Vagina (tissue), 2 donors: Measurements from ENCODE around the gene BPIFA3. TPM values are rescaled to one million over a fixed set of nuclear protein-coding genes. Genes with fewer than 3 reads are reported as not detected.

ENCODE experiments used
- DNase-seq, 2 donors: peaks; one replicate each; pipeline ENCODE4 v3.0.0-alpha.2; 2017; ENCODE audit errors: extremely low spot score in 2 of 2
- H3K27ac ChIP-seq: fragments of 200-600 bp; sonication (generic); one replicate; pipeline ENCODE4 v1.5.1; 2019
- H3K27me3 ChIP-seq: fragments of 200-600 bp; sonication (generic); one replicate; pipeline ENCODE4 v1.5.1; 2019
- H3K36me3 ChIP-seq, 2 donors: fragments of 200-600 bp; sonication (generic); one replicate each; pipeline ENCODE4 v1.5.1; 2017 to 2019
- H3K4me1 ChIP-seq: fragments of 200-600 bp; sonication (generic); one replicate; pipeline ENCODE4 v1.5.1; 2019
- H3K4me3 ChIP-seq, 2 donors: fragments of 200-600 bp; sonication (generic); 1 replicate in 1 of 2; 2 replicates in 1 of 2; pipeline ENCODE4 v1.5.1; 2016 to 2019
- H3K9me3 ChIP-seq: fragments of 200-600 bp; sonication (generic); one replicate; pipeline ENCODE4 v1.5.1; 2019
- CTCF ChIP-seq, 3 experiments: fragments of 450-650 bp in 2 of 3; fragments of 200-600 bp in 1 of 3; sonication (generic) in 1 of 3; IDR thresholded peaks; one replicate each; pipeline ENCODE4 v1.5.1; 2017 to 2019; ENCODE audit warnings: antibody characterized with exemption in 3 of 3, mild to moderate bottlenecking in 2 of 3, moderate library complexity in 2 of 3
- POLR2A ChIP-seq, 2 donors: fragments of 450-650 bp; IDR thresholded peaks; one replicate each; pipeline ENCODE4 v1.6.1; 2017; ENCODE audit warnings: antibody characterized with exemption in 2 of 2, mild to moderate bottlenecking in 2 of 2, moderate library complexity in 2 of 2
- POLR2AphosphoS5 ChIP-seq, 2 donors: sonication (generic); formaldehyde crosslinking; IDR thresholded peaks; one replicate each; pipeline ENCODE4 v1.9.0; 2017; ENCODE audit warnings: antibody characterized with exemption in 2 of 2, mild to moderate bottlenecking in 2 of 2, low read depth in 1 of 2; ENCODE audit not compliant: insufficient read depth in 1 of 2
- intact Hi-C: fragments of 100-400 bp; cut with DNase I; formaldehyde crosslinking; loops from one replicate; pipeline ENCODE4 v1.15.1; 2023
- total RNA-seq: library from RNA; depleted of rRNA; stranded (reverse); fragments of >200 nt; gene quantifications from one replicate; pipeline ENCODE4 v1.2.3, GENCODE V29; 2016

Gene BPIFA3
- total RNA-seq, 1 donor from 2014 or later = not detected

DNA sequence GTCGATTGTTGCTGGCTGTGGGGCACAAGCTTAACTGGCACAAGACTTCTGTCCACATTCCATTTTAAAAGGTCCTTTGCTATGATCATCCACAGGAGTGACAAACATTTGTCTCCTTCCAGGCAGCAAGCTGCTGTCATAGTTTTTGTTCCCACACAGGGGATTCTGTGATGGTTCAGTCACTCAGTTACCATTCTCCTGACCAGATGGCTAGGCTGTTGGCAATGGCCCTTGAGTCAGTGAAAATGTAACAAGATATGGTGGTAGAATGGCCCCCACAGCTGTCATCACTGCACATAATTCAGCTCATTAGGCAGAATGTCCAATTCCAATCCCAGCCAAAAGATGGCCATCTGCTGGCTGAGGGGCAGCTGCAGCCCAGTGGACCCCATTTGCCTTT lies 32.3 kb downstream of the BPIFA3 start:
- TF ChIP-seq CTCF (IDR thresholded peaks at IDR 0.05) (no peak), POLR2A (IDR thresholded peaks at IDR 0.05) (no peak), POLR2AphosphoS5 (IDR thresholded peaks at IDR 0.05; ENCODE audit: insufficient read depth in 1 of 2, low read depth in 1 of 2) (no peak)
- no peaks in the 10 kb centered on the region for H3K36me3 ChIP-seq

GRCh38 chr20:33250666-33251065 lies 33.5 kb downstream of the BPIFA3 start:
- no peak for TF ChIP-seq POLR2AphosphoS5 (IDR thresholded peaks at IDR 0.05; ENCODE audit: insufficient read depth in 1 of 2, low read depth in 1 of 2)
- no peak for TF ChIP-seq POLR2A (IDR thresholded peaks at IDR 0.05)
- TF ChIP-seq CTCF (IDR thresholded peaks at IDR 0.05) = no peak
- DNase-seq = no peak
- no peaks in the 10 kb centered on the region for H3K9me3 ChIP-seq
- H3K27me3 ChIP-seq = no peaks in the 10 kb centered on the region
- no peak overlapping the region for H3K4me3 ChIP-seq
- intact Hi-C loops = no loop called here
- no peak overlapping the region for H3K27ac ChIP-seq
- no peaks in the 10 kb centered on the region for H3K4me1 ChIP-seq
- H3K36me3 ChIP-seq = no peaks in the 10 kb centered on the region

More for the DNA sequence above, 32.3 kb downstream of the BPIFA3 start:
- Histone ChIP-seq H3K9me3 (no peaks in the 10 kb centered on the region), H3K27me3 (no peaks in the 10 kb centered on the region), H3K4me3 (no peak overlapping the region), H3K4me1 (no peaks in the 10 kb centered on the region), H3K27ac (no peak overlapping the region)
- DNase-seq = no peak
- intact Hi-C loops = no loop called here

DNA sequence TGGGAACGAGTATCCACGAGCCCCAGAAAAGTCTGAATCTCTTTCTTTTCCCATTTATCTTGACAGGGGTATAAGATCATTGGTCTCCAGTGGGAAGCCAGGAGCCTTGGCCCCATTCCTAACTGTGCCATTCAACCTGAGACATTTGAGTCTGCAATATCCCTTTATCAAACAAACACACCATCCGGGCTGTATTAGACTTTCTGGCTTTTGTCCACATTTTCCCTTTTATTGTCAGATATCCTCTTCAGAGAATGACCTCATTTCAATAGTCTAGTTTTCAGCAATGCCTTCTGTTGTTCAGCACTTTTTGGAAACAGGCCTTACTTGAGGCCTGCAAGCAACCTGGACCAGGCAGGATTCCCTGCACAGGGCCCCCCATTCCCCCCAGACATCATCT lies 34.3 kb downstream of the BPIFA3 start:
- intact Hi-C loops = no loop called here
- Histone ChIP-seq H3K9me3 (no peaks in the 10 kb centered on the region), H3K27me3 (no peaks in the 10 kb centered on the region), H3K4me1 (no peaks in the 10 kb centered on the region), H3K27ac (no peak overlapping the region), H3K4me3 (no peak overlapping the region), H3K36me3 (no peaks in the 10 kb centered on the region)
- DNase-seq = no peak
- TF ChIP-seq POLR2AphosphoS5 (IDR thresholded peaks at IDR 0.05; ENCODE audit: insufficient read depth in 1 of 2, low read depth in 1 of 2) (no peak), POLR2A (IDR thresholded peaks at IDR 0.05) (no peak), CTCF (IDR thresholded peaks at IDR 0.05) (no peak)

DNA sequence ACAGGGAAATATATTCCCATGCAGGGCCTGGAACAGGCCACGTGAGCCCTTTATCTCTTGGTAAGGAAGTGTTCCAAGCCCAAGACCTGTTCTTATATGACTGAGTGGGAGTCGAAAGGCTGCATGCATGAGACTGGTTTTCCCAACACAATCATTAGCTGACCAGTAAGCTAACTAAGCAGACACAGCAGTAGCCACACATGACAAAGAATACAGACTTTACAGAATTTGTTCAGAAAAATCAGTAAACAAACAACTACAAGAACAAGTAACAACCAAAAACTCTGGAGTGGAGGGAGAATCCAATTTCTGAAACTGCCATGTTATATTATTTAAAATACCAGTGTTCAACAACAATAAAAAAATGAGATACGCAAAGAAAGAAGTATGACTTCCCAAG lies 35.3 kb downstream of the BPIFA3 start:
- no peak overlapping the region for H3K27ac ChIP-seq
- no peaks in the 10 kb centered on the region for H3K27me3 ChIP-seq
- H3K4me1 ChIP-seq = no peaks in the 10 kb centered on the region
- H3K4me3 ChIP-seq = no peak overlapping the region
- no peak for DNase-seq
- H3K9me3 ChIP-seq = no peaks in the 10 kb centered on the region
- no peaks in the 10 kb centered on the region for H3K36me3 ChIP-seq
- TF ChIP-seq CTCF (IDR thresholded peaks at IDR 0.05) (no peak), POLR2AphosphoS5 (IDR thresholded peaks at IDR 0.05; ENCODE audit: insufficient read depth in 1 of 2, low read depth in 1 of 2) (no peak), POLR2A (IDR thresholded peaks at IDR 0.05) (no peak)
- intact Hi-C loops = no loop called here

DNA sequence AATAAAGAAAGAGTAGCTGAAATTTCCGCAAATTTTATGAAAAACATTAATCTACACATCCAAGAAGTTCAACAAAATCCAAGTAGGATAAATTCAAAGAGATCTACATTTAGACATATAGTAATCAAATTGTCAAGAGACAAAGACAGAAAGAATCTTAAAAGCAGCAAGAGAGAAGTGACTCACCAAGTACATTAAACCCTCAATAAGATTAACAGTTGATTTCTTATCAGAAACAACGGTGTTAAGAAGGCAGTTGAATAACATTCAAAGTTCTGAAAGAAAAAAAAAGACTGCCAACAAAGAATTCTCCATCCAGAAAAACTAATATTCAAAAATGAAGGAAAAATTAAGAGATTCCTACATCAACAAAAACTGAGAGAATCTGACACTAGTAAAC lies 37.9 kb downstream of the BPIFA3 start:
- H3K27ac ChIP-seq = no peak overlapping the region
- DNase-seq = no peak
- intact Hi-C loops = no loop called here
- no peaks in the 10 kb centered on the region for H3K4me1 ChIP-seq
- no peak for TF ChIP-seq CTCF (IDR thresholded peaks at IDR 0.05)
- no peak for TF ChIP-seq POLR2A (IDR thresholded peaks at IDR 0.05)
- no peak for TF ChIP-seq POLR2AphosphoS5 (IDR thresholded peaks at IDR 0.05; ENCODE audit: insufficient read depth in 1 of 2, low read depth in 1 of 2)
- H3K36me3 ChIP-seq = no peaks in the 10 kb centered on the region
- H3K27me3 ChIP-seq = no peaks in the 10 kb centered on the region
- H3K9me3 ChIP-seq = no peaks in the 10 kb centered on the region
- no peak overlapping the region for H3K4me3 ChIP-seq
